Loucy (cell line): Measurements from ENCODE around the gene COA1.

Experiments used
- H2AFZ ChIP-seq: fragments of 200-600 bp; sonication (generic); 2 replicates; pipeline ENCODE4 v1.6.0; 2016; ENCODE audit warnings: antibody characterized with exemption, mild to moderate bottlenecking, low read length, moderate library complexity
- H3F3A ChIP-seq: fragments of 200-600 bp; 2 replicates; pipeline ENCODE4 v1.6.0; 2016; ENCODE audit warnings: antibody characterized with exemption, low read depth, mild to moderate bottlenecking
- H3K27me3 ChIP-seq: fragments of 200-600 bp; sonication (generic); 2 replicates; pipeline ENCODE4 v1.6.1; 2014; ENCODE audit warnings: low read length, mild to moderate bottlenecking; ENCODE audit not compliant: insufficient read depth, poor library complexity, severe bottlenecking
- H3K36me3 ChIP-seq: fragments of 200-600 bp; sonication (generic); 2 replicates; pipeline ENCODE4 v1.6.1; 2016; ENCODE audit warnings: low read length; ENCODE audit not compliant: insufficient read depth
- H3K4me1 ChIP-seq: fragments of 200-600 bp; sonication (generic); 2 replicates; pipeline ENCODE4 v1.5.1; 2014; ENCODE audit warnings: low read length, mild to moderate bottlenecking; ENCODE audit not compliant: insufficient read depth, poor library complexity, severe bottlenecking
- H3K4me2 ChIP-seq: fragments of 200-600 bp; sonication (generic); 2 replicates; pipeline ENCODE4 v1.6.0; 2014; ENCODE audit warnings: antibody characterized with exemption, low read length, low read depth, mild to moderate bottlenecking; ENCODE audit not compliant: poor library complexity, severe bottlenecking
- H3K4me3 ChIP-seq: fragments of 200-600 bp; sonication (generic); 2 replicates; pipeline ENCODE4 v1.5.1; 2014; ENCODE audit warnings: low read length, mild to moderate bottlenecking, mixed read lengths; ENCODE audit not compliant: poor library complexity, severe bottlenecking
- H3K79me2 ChIP-seq: fragments of 200-600 bp; sonication (generic); 2 replicates; pipeline ENCODE4 v1.6.1; 2014; ENCODE audit warnings: low read length; ENCODE audit not compliant: insufficient read depth
- H3K9ac ChIP-seq: fragments of 200-600 bp; sonication (generic); 2 replicates; pipeline ENCODE4 v1.6.0; 2014; ENCODE audit warnings: mild to moderate bottlenecking, low read depth, low read length, moderate library complexity; ENCODE audit not compliant: poor library complexity, severe bottlenecking
- H3K9me2 ChIP-seq: fragments of 200-600 bp; sonication (generic); replicated peaks from 2 replicates; pipeline ENCODE4 v1.6.1; 2016; ENCODE audit warnings: low read depth, low read length, mixed read lengths
- H3K9me3 ChIP-seq: fragments of 200-600 bp; sonication (generic); 2 replicates; pipeline ENCODE4 v1.6.1; 2014; ENCODE audit warnings: mild to moderate bottlenecking, antibody characterized with exemption, low read length, low read depth; ENCODE audit not compliant: insufficient read depth
- H4K20me1 ChIP-seq: fragments of 200-600 bp; sonication (generic); 2 replicates; pipeline ENCODE4 v1.6.0; 2014; ENCODE audit warnings: antibody characterized with exemption, low read length, mild to moderate bottlenecking; ENCODE audit not compliant: insufficient read depth, poor library complexity, severe bottlenecking
- CTCF ChIP-seq: fragments of 200-600 bp; sonication (generic); conservative IDR thresholded peaks from 2 replicates; pipeline ENCODE4 v1.5.1; 2014; ENCODE audit warnings: mild to moderate bottlenecking, antibody characterized with exemption, low read length
- EZH2phosphoT487 ChIP-seq: fragments of 200-600 bp; IDR thresholded peaks from 2 replicates; pipeline ENCODE4 v1.6.1; 2018; ENCODE audit warnings: antibody characterized with exemption, mild to moderate bottlenecking, moderate library complexity, borderline replicate concordance

Gene COA1

GRCh38 chr7:43680736-43681135, 48.6 kb downstream of the COA1 start:
- Histone ChIP-seq H3K27me3 (no peaks in the 10 kb centered on the region), H3K9me2 (no peaks in the 10 kb centered on the region), H4K20me1 (peaks cover 39% of the 10 kb centered on the region), H3K4me1 (peaks cover 26% of the 10 kb centered on the region), H3K9ac (no peak overlapping the region), H3F3A (peaks cover 7% of the 10 kb centered on the region), H3K36me3 (no peaks in the 10 kb centered on the region), H3K4me3 (no peak overlapping the region), H3K4me2 (no peak overlapping the region), H2AFZ (no peak overlapping the region), H3K79me2 (peaks cover 91% of the 10 kb centered on the region), H3K9me3 (no peaks in the 10 kb centered on the region)
- TF ChIP-seq EZH2phosphoT487 (no peak), CTCF (no peak)

- no peak overlapping the region for H3K4me3 ChIP-seq
- TF ChIP-seq CTCF, result no peak
- peaks cover 28% of the 10 kb centered on the region for H3K4me1 ChIP-seq
- peaks cover 7% of the 10 kb centered on the region for H3F3A ChIP-seq
- H2AFZ ChIP-seq, result no peak overlapping the region
- H3K9me3 ChIP-seq, result no peaks in the 10 kb centered on the region
- peaks cover 38% of the 10 kb centered on the region for H4K20me1 ChIP-seq
- peaks cover 90% of the 10 kb centered on the region for H3K79me2 ChIP-seq
- no peak overlapping the region for H3K9ac ChIP-seq
- H3K27me3 ChIP-seq, result no peaks in the 10 kb centered on the region
- H3K9me2 ChIP-seq, result no peaks in the 10 kb centered on the region
- no peaks in the 10 kb centered on the region for H3K36me3 ChIP-seq
- peak overlapping the region; percentile 3 for H3K4me2 ChIP-seq
Measured at GRCh38 chr7:43679210-43680068, 49.9 kb downstream of the COA1 start.

GRCh38 chr7:43678315-43678714, 51.0 kb downstream of the COA1 start:
- H3K27me3 ChIP-seq, result no peaks in the 10 kb centered on the region
- H3K79me2 ChIP-seq, result peaks cover 90% of the 10 kb centered on the region

More at GRCh38 chr7:43678315-43678714, 51.0 kb downstream of the COA1 start:
- peaks cover 38% of the 10 kb centered on the region for H4K20me1 ChIP-seq
- H3K9ac ChIP-seq, result no peak overlapping the region
- H3K4me1 ChIP-seq, result peaks cover 28% of the 10 kb centered on the region
- H3K9me2 ChIP-seq, result no peaks in the 10 kb centered on the region
- no peaks in the 10 kb centered on the region for H3K36me3 ChIP-seq
- TF ChIP-seq EZH2phosphoT487 (no peak), CTCF (no peak)
- no peak overlapping the region for H3K4me3 ChIP-seq
- no peaks in the 10 kb centered on the region for H3K9me3 ChIP-seq
- peaks cover 7% of the 10 kb centered on the region for H3F3A ChIP-seq
- no peak overlapping the region for H3K4me2 ChIP-seq
- H2AFZ ChIP-seq, result no peak overlapping the region
